Mesothelial cell of epicardium (in vitro differentiated cells): Measurements from ENCODE around the gene TET3. TPM values are rescaled to one million over a fixed set of nuclear protein-coding genes. Genes with fewer than 3 reads are reported as not detected.
A peak's percentile ranks its signal among the peaks of the same experiment; 100 is the strongest.

Experiments used
- DNase-seq, 2 experiments: peaks; one replicate each; pipeline ENCODE4 v3.0.0; 2021; ENCODE audit warnings: low spot score in 2 of 2; ENCODE audit not compliant: unreplicated experiment in 2 of 2
- H3K27ac Mint-ChIP-seq: 2 replicates; pipeline ENCODE4 v1.8.0; 2021; ENCODE audit warnings: mixed read lengths
- H3K27me3 Mint-ChIP-seq: 2 replicates; pipeline ENCODE4 v1.8.0; 2021; ENCODE audit warnings: low read depth, mixed read lengths
- H3K36me3 Mint-ChIP-seq: 2 replicates; pipeline ENCODE4 v1.8.0; 2021; ENCODE audit warnings: mixed read lengths
- H3K4me1 Mint-ChIP-seq: 2 replicates; pipeline ENCODE4 v1.8.0; 2021; ENCODE audit warnings: mixed read lengths
- H3K4me3 Mint-ChIP-seq: 2 replicates; pipeline ENCODE4 v1.8.0; 2021; ENCODE audit warnings: mild to moderate bottlenecking, moderate library complexity, mixed read lengths
- H3K9me3 Mint-ChIP-seq: 2 replicates; pipeline ENCODE4 v1.8.0; 2021; ENCODE audit warnings: mixed read lengths
- total RNA-seq: library from RNA; stranded (reverse); gene quantifications from 3 replicates; pipeline ENCODE4 v1.2.1, GENCODE V29; 2021
- TF ChIP-seq, protein P1 (sequence below): fragments of 200-600 bp; sonication (generic); IDR thresholded peaks from one replicate; pipeline ENCODE4 v1.5.0; 2021; ENCODE audit warnings: antibody characterized with exemption; ENCODE audit not compliant: unreplicated experiment

The TET3 gene
- total RNA-seq, 1 donor from 2014 or later, result 42.6 TPM

DNA sequence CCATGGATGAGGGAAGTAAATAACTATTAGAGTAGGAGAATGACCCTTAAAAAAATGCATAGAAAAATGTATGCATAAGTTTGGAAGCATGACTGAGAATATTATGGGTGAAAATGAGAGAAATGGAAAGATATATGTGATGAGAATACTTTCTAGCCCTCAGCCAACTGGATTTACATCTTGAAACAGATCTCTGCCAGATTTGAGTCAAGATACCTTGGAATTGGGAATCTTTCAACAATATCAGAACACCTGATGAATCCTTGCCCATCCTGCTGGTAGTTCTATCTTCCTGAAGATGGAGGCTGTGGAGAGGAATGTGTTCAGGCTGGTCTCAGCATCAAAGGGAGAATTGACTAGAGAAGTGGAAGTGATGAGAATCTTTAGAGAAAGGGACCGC lies 5.8 kb downstream of the TET3 start:
- no peak overlapping the region for H3K27ac Mint-ChIP-seq
- no peaks in the 10 kb centered on the region for H3K9me3 Mint-ChIP-seq
- no peak overlapping the region for H3K4me3 Mint-ChIP-seq
- peaks cover 18% of the 10 kb centered on the region for H3K36me3 Mint-ChIP-seq
- no peaks in the 10 kb centered on the region for H3K27me3 Mint-ChIP-seq
- peaks cover 51% of the 10 kb centered on the region for H3K4me1 Mint-ChIP-seq
- no peak for DNase-seq
- TF ChIP-seq, protein P1, sequence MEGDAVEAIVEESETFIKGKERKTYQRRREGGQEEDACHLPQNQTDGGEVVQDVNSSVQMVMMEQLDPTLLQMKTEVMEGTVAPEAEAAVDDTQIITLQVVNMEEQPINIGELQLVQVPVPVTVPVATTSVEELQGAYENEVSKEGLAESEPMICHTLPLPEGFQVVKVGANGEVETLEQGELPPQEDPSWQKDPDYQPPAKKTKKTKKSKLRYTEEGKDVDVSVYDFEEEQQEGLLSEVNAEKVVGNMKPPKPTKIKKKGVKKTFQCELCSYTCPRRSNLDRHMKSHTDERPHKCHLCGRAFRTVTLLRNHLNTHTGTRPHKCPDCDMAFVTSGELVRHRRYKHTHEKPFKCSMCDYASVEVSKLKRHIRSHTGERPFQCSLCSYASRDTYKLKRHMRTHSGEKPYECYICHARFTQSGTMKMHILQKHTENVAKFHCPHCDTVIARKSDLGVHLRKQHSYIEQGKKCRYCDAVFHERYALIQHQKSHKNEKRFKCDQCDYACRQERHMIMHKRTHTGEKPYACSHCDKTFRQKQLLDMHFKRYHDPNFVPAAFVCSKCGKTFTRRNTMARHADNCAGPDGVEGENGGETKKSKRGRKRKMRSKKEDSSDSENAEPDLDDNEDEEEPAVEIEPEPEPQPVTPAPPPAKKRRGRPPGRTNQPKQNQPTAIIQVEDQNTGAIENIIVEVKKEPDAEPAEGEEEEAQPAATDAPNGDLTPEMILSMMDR, result no peak

DNA sequence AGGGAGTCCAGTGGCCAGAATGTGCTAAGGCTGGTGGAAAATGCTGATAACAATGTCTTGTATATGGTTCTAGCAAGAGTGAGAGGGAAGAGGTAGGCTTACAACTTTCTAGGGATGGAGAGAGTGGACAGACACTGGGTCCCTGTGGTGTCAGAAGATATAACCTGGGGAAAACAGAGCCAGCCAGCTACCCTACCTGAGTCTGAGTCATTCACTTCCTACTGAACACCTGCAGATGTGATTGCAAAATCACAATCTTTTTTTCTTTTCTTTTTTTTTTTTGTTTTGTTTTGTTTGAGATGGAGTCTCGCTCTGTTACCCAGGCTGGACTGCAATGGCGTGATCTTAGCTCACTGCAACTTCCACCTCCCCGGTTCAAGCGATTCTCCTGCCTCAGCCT lies 7.3 kb downstream of the TET3 start:
- TF ChIP-seq, protein P1, result no peak
- H3K4me1 Mint-ChIP-seq, result peaks cover 36% of the 10 kb centered on the region
- DNase-seq, result no peak
- no peaks in the 10 kb centered on the region for H3K9me3 Mint-ChIP-seq
- H3K27ac Mint-ChIP-seq, result peak overlapping the region; percentile 13
- H3K36me3 Mint-ChIP-seq, result peaks cover 18% of the 10 kb centered on the region
- no peak overlapping the region for H3K4me3 Mint-ChIP-seq
- H3K27me3 Mint-ChIP-seq, result no peaks in the 10 kb centered on the region

DNA sequence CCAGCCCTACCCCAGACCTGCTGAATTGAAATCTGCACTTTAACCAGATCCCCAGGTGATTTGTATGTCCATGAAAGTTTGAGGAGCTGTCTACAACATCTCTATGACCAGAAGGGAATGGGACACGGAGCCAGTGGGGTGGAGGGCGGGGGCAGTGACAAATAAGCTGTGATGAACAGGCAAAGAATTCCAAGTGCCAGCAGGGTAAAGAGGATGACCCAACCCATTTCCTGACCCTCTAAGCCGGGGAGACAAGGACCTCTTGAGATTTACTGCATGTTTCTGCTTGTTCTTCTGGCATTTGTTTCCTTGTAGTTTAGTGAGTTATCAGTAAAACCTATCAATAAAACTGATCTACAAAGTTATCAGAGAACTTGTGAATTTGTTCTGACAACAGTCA lies 8.7 kb downstream of the TET3 start:
- peaks cover 27% of the 10 kb centered on the region for H3K4me1 Mint-ChIP-seq
- no peaks in the 10 kb centered on the region for H3K9me3 Mint-ChIP-seq
- H3K4me3 Mint-ChIP-seq, result no peak overlapping the region
- TF ChIP-seq, protein P1, result no peak
- DNase-seq, result no peak
- no peak overlapping the region for H3K27ac Mint-ChIP-seq
- H3K27me3 Mint-ChIP-seq, result no peaks in the 10 kb centered on the region
- H3K36me3 Mint-ChIP-seq, result peaks cover 18% of the 10 kb centered on the region

DNA sequence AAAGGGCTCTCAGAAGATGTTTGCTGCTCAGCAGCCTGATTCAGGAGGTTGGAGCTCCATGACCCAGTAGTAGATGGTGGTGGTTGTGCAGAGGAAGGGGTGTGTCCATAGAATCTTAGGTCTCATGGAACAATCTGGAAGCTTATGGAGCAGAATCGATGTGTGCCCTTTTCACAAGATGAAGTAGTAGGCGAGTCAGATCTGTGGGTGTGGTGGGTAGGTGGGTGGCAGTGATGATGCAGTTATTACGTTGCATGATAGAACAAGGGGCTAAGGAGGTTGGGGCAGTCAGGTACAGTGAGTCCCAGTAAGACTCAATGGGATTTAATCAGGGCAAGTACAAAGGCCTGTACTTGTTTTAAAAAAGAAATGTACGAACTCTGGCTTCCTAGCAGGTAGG lies 9.1 kb downstream of the TET3 start:
- H3K4me1 Mint-ChIP-seq, result peaks cover 28% of the 10 kb centered on the region
- no peak for DNase-seq

DNA sequence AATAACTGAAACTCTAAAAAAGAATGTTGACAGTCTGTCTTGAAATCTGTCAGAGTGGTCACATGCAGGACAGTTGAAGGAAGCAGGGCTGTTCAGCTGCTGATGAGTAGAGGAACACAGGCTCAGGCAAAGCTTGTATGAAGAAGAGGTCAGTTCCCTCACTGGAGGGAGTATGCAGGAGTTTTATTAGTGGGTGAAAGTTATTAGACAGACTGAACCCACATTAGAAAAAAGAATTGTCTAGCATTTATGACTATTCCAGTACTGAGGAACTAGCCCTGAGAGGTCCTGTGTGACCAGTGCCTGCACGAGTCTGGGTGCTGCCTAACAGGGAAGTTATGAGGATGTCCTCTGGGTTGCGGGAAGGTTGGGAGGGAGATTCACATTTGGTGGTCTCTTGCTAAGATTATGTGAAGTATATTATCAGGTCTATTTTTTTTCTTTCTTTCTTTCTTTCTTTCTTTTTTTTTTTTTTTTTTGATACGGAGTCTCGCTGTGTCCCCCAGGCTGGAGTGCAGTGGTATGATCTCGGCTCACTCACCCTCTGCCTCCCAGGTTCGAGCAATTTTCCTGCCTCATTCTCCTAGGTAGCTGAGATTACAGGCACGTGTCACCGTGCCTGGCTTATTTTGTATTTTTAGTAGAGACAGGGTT lies 9.6 kb downstream of the TET3 start:
- Mint-ChIP-seq H3K4me1 (peaks cover 29% of the 10 kb centered on the region), H3K27ac (peak overlapping the region; percentile 11), H3K4me3 (no peak overlapping the region), H3K9me3 (no peaks in the 10 kb centered on the region), H3K36me3 (peaks cover 17% of the 10 kb centered on the region), H3K27me3 (no peaks in the 10 kb centered on the region)
- TF ChIP-seq, protein P1, result no peak
- DNase-seq, result no peak

More for the DNA sequence above, 9.1 kb downstream of the TET3 start:
- H3K27ac Mint-ChIP-seq, result no peak overlapping the region
- no peak overlapping the region for H3K4me3 Mint-ChIP-seq
- peaks cover 18% of the 10 kb centered on the region for H3K36me3 Mint-ChIP-seq
- H3K27me3 Mint-ChIP-seq, result no peaks in the 10 kb centered on the region
- H3K9me3 Mint-ChIP-seq, result no peaks in the 10 kb centered on the region
- TF ChIP-seq, protein P1, result no peak
